ENCODE results near the gene DNAH6.

DNAH6 gene

GRCh38 chr2:84703831-84704230, 187.5 kb downstream of the DNAH6 start:
- DNase-seq: no peak

DNA sequence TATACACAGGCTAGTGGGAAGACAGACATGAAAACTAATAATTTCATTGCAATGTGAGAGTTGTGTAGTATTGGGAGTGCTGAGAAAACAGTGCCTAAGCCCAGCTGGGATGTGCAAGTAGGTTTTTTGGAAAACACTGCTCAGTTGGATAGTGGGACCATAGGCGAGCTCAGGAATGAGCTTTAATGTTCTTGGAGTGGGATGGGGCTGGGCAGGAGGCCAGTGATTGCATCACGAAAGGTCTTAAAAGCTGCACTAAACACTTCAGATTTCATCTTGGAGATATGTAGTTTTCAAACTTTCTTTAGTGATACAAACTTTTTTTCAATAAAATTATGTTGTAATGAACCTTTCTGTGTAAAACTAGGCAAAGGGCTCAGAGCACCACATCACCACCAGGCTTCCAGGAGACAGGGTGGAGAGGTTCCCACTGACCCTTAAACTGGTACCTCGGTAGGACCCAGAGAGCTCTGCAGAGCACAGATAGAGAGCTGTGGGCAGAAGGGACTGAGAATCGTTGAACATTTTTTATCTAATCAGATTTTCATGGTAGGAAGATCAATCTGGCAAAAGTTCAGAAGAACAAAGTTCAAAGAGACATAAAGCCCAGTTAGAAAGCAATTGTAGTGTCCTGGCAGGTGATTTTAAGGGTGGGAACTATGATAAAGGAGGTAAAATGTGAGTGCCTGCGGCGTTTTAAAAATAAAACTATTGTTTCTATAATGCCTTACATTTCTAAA, 188.4 kb downstream of the DNAH6 start:
- DNase-seq: no peak

DNA sequence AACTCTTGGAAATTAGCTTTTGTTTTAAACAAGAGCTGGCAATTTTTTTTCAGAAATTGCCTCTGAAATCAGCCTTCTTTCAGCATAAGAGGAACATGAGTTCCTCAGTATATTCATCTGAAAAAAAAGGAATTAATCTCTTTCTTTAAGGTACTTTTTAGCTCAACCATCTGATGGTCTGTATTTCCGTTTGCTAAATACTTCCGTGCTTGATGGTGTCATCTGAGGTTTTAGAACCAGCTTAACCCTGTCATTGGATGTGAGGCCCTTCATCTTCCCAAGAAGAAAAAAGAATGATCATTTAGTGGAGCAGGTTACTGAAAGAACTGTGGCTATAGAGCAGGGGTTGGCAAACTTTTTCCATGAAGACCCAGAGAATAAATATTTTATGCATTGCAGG, 189.6 kb downstream of the DNAH6 start:
- no peak for DNase-seq

DNA sequence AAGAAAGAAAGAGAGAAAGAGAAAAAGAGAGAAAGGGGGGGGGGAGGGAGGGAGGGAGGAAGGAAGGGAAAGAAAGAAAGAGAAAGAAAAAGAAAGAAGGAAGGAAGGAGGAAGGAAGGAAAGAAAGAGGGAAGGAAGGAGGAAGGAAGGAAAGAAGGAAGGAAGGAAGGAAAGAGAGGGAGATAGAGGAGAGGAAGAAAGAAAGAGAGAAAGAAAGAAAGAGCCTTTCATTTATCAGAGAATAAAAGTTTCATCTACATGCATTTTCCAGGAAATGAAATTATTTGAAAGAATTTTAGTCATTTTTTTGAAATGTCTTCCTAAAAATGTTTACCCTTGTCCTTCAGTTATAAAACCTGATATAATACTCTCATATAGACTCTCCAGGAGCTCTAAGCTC, 192.1 kb downstream of the DNAH6 start:
- no peak for DNase-seq

DNA sequence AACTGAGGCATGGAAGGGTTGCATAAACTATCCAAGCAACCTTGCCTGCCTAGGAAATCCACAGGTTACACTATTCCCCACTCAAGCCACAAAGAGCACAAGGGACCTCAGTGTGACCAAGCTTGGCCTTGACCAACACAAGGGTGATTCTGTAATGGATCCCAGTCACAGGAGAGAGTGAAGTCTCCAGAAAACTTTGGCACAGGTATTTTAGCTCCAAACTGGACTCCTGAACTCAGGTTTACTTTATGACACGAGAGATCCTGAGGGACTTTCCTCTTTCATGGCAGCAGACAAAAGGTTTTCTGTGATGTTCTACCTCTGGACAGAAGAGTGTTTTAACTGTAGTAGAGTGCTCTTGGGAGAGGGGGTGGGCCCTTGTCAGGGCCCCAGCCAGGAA, 195.4 kb downstream of the DNAH6 start:
- no peak for DNase-seq

GRCh38 chr2:84713441-84713840, 197.1 kb downstream of the DNAH6 start:
- no peak for DNase-seq

- DNase-seq: no peak
Measured at GRCh38 chr2:84716564-84716963, 200.3 kb downstream of the DNAH6 start.

GRCh38 chr2:84717302-84717701, 201.0 kb downstream of the DNAH6 start:
- no peak for DNase-seq

DNA sequence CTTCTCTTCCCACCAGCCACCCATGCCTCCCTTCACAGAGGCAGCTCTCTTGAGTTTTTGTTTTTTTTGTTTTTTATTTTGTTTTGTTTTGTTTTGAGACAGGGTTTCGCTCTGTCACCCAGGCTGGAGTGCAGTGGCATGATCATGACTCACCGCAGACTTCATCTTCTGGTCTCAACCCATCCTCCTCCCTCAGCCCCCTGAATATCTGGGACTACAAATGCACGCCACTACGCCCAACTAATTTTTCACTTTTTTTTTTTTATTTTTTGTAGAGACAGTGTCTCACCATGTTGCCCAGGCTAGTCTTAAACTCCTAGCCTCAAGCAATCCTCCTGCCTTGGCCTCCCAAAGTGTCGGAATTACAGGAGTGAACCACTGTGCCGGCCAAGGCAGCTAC, 203.1 kb downstream of the DNAH6 start:
- no peak for DNase-seq

DNA sequence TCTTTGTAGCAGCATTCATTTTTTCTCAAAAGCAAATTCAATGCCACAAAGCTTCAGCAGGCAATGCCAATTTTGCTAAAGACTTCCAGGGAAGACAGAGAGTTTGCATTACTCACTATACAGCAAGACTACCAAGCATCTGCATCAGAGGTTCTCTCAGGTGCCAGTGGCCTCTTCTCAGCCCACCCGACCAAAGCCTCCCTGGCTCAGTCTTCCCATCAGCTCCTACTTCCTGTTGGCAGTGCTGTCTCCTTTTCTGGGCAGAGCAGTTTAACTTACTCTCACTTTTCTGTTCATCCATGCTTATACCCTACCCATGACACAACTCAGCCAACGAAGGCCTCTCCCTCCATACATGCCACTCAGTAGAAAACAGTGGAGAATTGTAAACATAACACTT, 207.5 kb downstream of the DNAH6 start:
- no peak for DNase-seq

DNA sequence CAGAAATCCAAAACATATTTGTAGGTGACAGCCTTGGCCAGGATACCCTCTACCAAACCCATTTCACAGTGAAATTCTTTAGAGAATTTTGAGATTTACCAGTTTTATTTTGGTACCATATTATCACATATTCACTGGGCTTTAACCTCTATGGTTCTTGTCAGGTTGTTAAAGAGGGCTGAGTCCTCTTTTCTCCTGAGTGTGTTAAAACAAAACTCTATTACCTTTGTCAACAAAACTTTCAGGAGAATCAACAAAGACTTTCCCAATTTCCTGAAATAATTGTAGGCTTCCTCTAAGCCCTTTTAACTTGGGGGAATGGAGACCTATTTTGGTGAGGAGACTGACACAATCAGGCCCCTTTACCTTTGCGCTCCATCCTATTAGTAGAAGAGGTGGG, 209.4 kb downstream of the DNAH6 start:
- DNase-seq: no peak

DNA sequence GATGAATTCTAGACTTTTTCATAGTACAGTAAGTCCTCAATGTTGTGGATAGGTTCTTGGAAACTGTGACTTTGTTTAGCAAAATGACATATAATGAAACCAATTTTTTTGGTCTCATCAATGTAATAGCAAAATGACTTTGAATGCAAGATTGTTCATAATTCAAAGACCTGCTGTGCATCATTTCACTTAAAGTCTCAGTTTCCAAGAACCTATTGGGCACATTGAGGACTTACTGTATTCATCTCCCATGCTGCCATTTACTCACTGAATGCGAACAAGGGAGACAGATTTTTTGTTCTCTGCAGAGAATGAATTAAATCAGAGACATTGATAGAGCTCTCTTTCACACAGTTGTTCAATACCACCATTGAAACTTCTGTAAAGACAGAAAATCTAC, 211.0 kb downstream of the DNAH6 start:
- DNase-seq: no peak

DNA sequence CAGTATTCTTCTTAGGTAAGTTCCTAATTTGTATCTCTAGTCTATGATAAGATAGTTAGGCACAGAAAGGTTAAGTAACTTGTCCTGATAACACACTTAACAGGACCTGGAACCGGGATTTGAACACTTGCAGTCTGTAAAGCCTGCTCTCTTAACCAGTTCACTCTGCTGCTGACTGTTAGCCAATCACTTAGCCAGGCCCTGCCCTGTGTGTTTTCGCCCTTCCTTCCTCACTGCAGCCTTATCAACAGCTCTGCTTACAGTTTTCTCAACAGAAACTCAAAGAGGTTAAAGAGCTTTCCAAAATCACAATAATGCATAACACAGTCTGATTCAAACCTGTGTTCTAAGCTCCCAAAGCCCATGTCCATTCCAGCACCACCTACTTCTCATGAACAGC, 212.9 kb downstream of the DNAH6 start:
- no peak for DNase-seq

DNA sequence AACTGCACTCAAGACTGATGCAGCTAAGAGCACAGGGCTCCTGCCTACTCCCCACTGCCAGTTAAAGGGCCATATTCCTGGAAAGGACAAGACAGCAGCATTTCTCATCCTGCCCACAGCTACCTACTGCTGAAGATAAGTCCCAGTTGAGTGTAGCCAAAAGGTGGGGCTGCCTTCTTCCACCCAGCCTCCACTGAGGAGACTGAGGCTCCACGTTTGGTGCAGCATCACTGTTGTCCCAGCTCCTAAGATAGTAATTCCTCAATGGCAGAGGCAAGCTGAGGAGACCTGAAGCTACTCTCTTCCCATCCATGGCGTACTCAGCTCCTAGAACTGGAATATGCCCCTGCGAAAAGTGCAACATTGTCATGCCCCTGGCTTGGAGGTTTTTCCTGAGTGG, 214.9 kb downstream of the DNAH6 start:
- DNase-seq: no peak

GRCh38 chr2:84732897-84733778, 216.8 kb downstream of the DNAH6 start:
- DNase-seq: peak; percentile 0

DNA sequence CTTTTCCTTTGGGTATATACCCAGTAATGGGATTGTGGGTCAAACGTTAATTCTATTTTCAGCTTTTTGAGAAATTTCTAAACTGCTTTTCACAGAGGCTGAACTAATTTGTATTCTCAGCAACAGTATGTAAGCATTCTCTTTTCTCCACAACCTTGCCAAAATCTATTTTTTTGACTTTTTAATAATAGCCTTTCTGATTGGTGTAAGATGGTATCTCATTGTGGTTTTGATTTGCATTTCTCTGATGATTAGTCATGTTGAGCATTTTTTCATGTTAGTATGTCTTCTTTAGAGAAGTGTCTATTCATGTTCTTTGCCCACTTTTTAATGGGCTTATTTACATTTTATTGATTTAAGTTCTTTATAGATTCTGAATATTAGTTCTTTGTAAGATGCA, 219.1 kb downstream of the DNAH6 start:
- no peak for DNase-seq

GRCh38 chr2:84741182-84741822, 225.0 kb downstream of the DNAH6 start:
- DNase-seq: no peak

DNA sequence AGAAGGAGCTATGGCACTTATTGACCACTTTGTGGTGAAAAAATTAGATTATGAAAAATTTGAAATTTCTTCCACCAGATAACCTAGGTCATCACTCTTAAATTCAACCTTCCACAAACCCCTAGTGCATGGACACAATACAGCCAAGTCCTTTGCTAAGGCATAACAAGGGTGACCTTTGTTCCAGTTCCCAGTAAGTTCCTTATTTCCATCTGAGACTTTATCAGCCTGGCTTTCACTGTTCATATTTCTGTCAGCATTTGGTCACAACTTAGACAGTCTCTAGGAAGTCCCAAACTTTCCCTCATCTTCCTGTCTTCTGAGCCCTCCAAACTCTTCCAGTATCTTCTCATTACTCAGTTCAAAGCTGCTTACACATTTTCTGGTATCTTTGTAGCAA, 232.0 kb downstream of the DNAH6 start:
- no peak for DNase-seq

DNA sequence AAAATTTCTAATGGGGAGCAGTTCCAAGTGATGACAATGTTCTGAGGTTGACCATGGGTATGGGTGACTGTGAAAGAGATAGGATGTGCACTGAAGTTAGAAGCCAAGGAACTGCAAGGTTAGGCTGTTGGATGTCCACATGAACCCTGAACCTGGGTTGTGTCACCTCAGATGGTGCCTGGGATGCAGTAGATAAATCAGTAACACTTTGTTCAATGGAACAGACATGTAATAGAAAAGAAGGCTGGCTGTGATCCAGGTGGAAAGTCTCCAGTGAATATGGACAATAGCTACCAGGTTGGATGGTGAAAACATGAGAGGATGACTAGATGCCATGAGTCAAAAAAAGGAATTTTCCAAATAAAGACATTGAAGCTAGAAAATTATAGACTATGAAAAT, 233.1 kb downstream of the DNAH6 start:
- DNase-seq: no peak

DNA sequence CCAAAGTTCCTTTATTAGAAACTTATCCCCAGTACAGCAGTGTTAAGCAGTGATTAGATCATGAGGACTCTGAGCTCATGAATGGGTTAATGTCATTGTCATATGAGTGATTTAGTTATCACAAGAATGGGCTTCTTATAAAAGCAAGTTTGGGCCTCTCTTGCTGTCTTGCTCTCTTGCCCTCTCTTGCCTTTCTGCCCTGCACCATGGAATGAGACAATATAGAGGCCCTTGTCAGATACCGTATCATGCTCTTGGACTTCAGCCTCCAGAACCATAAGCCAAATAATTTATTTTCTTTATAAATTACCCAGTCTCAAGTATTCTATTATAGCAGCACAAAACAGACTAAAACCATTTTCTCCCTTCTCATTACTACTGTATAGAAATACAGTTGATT, 238.8 kb downstream of the DNAH6 start:
- no peak for DNase-seq

DNA sequence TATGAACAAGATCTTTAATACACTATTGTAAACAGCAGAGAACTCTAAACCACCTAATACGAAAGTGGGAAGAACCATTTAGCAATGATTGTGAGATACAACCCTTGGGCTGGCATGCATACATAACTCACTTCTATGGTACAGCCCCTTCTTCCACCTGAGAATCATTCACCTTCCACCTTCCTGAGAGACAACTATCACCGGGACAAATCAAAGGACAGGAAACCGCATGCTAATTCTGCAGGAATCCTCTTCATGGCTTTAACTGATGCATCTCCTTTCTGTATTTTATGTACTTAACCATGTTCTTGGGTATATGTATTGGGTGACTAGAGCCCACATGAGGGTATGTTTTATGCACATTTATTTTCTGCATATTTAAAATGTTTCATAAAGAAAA, 241.3 kb downstream of the DNAH6 start:
- no peak for DNase-seq

GRCh38 chr2:84766791-84767190, 250.5 kb downstream of the DNAH6 start:
- DNase-seq: no peak

GRCh38 chr2:84768840-84769239, 252.5 kb downstream of the DNAH6 start:
- DNase-seq: no peak

DNA sequence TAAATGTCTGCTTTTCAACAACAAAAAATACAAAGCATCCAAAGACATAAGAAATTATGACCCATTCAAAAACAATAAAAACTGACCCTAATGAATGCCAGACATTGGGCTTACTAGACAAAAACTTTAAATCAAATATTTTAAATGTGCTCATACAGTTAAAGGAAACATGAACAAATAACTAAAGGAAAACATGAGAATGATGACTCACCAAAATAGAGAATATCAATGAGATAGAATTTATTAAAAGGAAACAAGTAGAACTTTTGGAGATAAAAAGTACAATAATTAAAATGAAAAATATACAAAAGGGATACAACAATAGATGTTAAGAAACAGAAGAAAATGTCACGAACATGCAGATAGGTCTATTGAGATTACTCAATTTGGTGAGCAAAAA, 254.0 kb downstream of the DNAH6 start:
- DNase-seq: no peak
